A549 (cell line): ENCODE results near the gene MTF1.

Experiments used
- CHD4 ChIP-seq: fragments of 200-600 bp; sonication (generic); IDR thresholded peaks from 2 replicates; pipeline ENCODE4 v1.6.1; 2016; ENCODE audit warnings: antibody characterized with exemption, mild to moderate bottlenecking, borderline replicate concordance
- CTCF ChIP-seq: fragments of >200 bp; sonication (Bioruptor Twin); formaldehyde crosslinking; IDR thresholded peaks from 3 replicates; pipeline ENCODE4 v1.5.1; 2016
- EP300 ChIP-seq, 2 experiments: fragments of >200 bp; sonication (Bioruptor Twin); formaldehyde crosslinking; IDR thresholded peaks; 2 replicates in 1 of 2; 3 replicates in 1 of 2; pipeline ENCODE4 v1.6.1; 2016 to 2017
- POLR2A ChIP-seq: IDR thresholded peaks from 2 replicates; pipeline ENCODE4 v1.6.1; 2012; ENCODE audit warnings: mild to moderate bottlenecking, low read length
- SREBF2 ChIP-seq: fragments of 450-650 bp; IDR thresholded peaks from 2 replicates; pipeline ENCODE4 v1.6.1; 2014; ENCODE audit warnings: mild to moderate bottlenecking, moderate library complexity

GRCh38 chr1:37831809-37832208 is 27.6 kb downstream of the MTF1 start:
- TF ChIP-seq CHD4 (no peak), POLR2A (no peak), SREBF2 (no peak), CTCF (no peak), EP300 (IDR thresholded peaks at IDR 0.05) (no peak)
